ENCODE measurements around the gene AASS. TPM values are rescaled to one million over a fixed set of nuclear protein-coding genes. Genes with fewer than 3 reads are reported as not detected.

The AASS gene
- total and polyA plus RNA-seq, 10 of the 15 experiments (the other 5 are each of a cell fraction or from before 2014, with no cell fraction given), result 0.09 to 8.0 (median 0.39) TPM

- ChIA-PET SMC1A (ENCODE audit: uncharacterized antibody, unreplicated experiment) (no interaction called here), POLR2A (no interaction called here), RAD21 (ENCODE audit: unreplicated experiment) (no interaction called here), CTCF (interaction anchor here (0.7 kb wide), 1 partner anchor 149 kb away, joined by 3 read pairs; no protein-coding TSS in a partner anchor)
- H3K27me3 ChIP-seq (replicated peaks in 1 of 2; ENCODE audit: control insufficient read depth in 2 of 2, insufficient read depth in 2 of 2, low read length in 1 of 2), result no peaks in the 10 kb centered on the region
- no peaks in the 10 kb centered on the region for H4K20me1 ChIP-seq (ENCODE audit: control insufficient read depth, insufficient read depth)
- H3K9me3 ChIP-seq (replicated peaks; ENCODE audit: control insufficient read depth, insufficient read depth, low read length), result no peaks in the 10 kb centered on the region
- no TSS peak for BruUV-seq (replicated peaks)
- no peaks in the 10 kb centered on the region for H3K79me2 ChIP-seq (ENCODE audit: control insufficient read depth, insufficient read depth, low read length)
- no peak overlapping the region for H3K4me3 ChIP-seq
- FAIRE-seq, result no peak
- intact Hi-C loops (cut with micrococcal nuclease; ENCODE audit: unreplicated experiment), result no loop called here
- no peak overlapping the region for H3K9ac ChIP-seq (ENCODE audit: control insufficient read depth, insufficient read depth, low read length)
- in situ Hi-C loops (cut with MboI), result no loop called here
- TF ChIP-seq TARDBP (IDR thresholded peaks at IDR 0.05; ENCODE audit: borderline replicate concordance), result no peak
- no peak for TF ChIP-seq CBFB (IDR thresholded peaks at IDR 0.05; ENCODE audit: low read depth)
- TF ChIP-seq ZBED1 (IDR thresholded peaks at IDR 0.05; ENCODE audit: borderline replicate concordance), result no peak
- TF ChIP-seq POLR2AphosphoS5 (IDR thresholded peaks at IDR 0.05; ENCODE audit: low read length), result no peak
- TF ChIP-seq PML (IDR thresholded peaks at IDR 0.05; ENCODE audit: low read length), result no peak
- WGBS (ENCODE audit: insufficient coverage, insufficient replicate concordance, low lambda C conversion rate, missing lambda C conversion rate), result 6% methylated on average over 2 of the region's 2 CpGs
- H3K4me1 ChIP-seq (ENCODE audit: control insufficient read depth, insufficient read depth, low read length), result no peaks in the 10 kb centered on the region
- H3K36me3 ChIP-seq (ENCODE audit: control insufficient read depth in 2 of 2, insufficient read depth in 2 of 2, low read length in 1 of 2), result no peaks in the 10 kb centered on the region
- H3K4me2 ChIP-seq (ENCODE audit: control insufficient read depth, insufficient read depth), result no peak overlapping the region
- ATAC-seq, result no peak
- no peak overlapping the region for H3K27ac ChIP-seq (ENCODE audit: control insufficient read depth, insufficient read depth)
- H2AFZ ChIP-seq (ENCODE audit: control insufficient read depth, low read depth, low read length), result no peak overlapping the region
- no peak for DNase-seq (ENCODE audit: low read depth, low spot score)
Measured at GRCh38 chr7:122056977-122057376, 87.1 kb downstream of the AASS start.

GRCh38 chr7:122055073-122055472 is 89.0 kb downstream of the AASS start:
- intact Hi-C loops (cut with micrococcal nuclease; ENCODE audit: unreplicated experiment), result no loop called here
- no peak overlapping the region for H3K27ac ChIP-seq (ENCODE audit: control insufficient read depth, insufficient read depth)
- no peaks in the 10 kb centered on the region for H3K79me2 ChIP-seq (ENCODE audit: control insufficient read depth, insufficient read depth, low read length)
- no peak overlapping the region for H3K4me3 ChIP-seq
- FAIRE-seq (no peak), ATAC-seq (no peak), DNase-seq (ENCODE audit: low read depth, low spot score) (no peak)
- ChIA-PET SMC1A (ENCODE audit: uncharacterized antibody, unreplicated experiment) (interaction anchor here (0.6 kb wide), 1 partner anchor 182 kb away, joined by 3 read pairs; the partner anchor contains the start of gene PTPRZ1), CTCF (no interaction called here), RAD21 (ENCODE audit: unreplicated experiment) (no interaction called here), POLR2A (no interaction called here)
- no peak overlapping the region for H3K4me2 ChIP-seq (ENCODE audit: control insufficient read depth, insufficient read depth)
- H3K36me3 ChIP-seq (ENCODE audit: control insufficient read depth in 2 of 2, insufficient read depth in 2 of 2, low read length in 1 of 2), result no peaks in the 10 kb centered on the region
- no peak overlapping the region for H3K9ac ChIP-seq (ENCODE audit: control insufficient read depth, insufficient read depth, low read length)
- no peaks in the 10 kb centered on the region for H3K27me3 ChIP-seq (replicated peaks in 1 of 2; ENCODE audit: control insufficient read depth in 2 of 2, insufficient read depth in 2 of 2, low read length in 1 of 2)
- in situ Hi-C loops (cut with MboI), result no loop called here
- H2AFZ ChIP-seq (ENCODE audit: control insufficient read depth, low read depth, low read length), result no peak overlapping the region
- TF ChIP-seq MAX (IDR thresholded peaks at IDR 0.05; ENCODE audit: low read depth, low read length) (no peak), GABPA (IDR thresholded peaks at IDR 0.05; ENCODE audit: low read depth) (no peak), HCFC1 (IDR thresholded peaks at IDR 0.05; ENCODE audit: low read length) (no peak), ATF3 (IDR thresholded peaks at IDR 0.05; ENCODE audit: borderline replicate concordance, extremely low read depth, low read depth, low read length) (no peak), BCLAF1 (IDR thresholded peaks at IDR 0.05) (no peak)
- no TSS peak for BruUV-seq (replicated peaks)
- H4K20me1 ChIP-seq (ENCODE audit: control insufficient read depth, insufficient read depth), result no peaks in the 10 kb centered on the region
- 0% methylated on average over 1 of the region's 1 CpG for WGBS (ENCODE audit: insufficient coverage, insufficient replicate concordance, low lambda C conversion rate, missing lambda C conversion rate)
- no peaks in the 10 kb centered on the region for H3K9me3 ChIP-seq (replicated peaks; ENCODE audit: control insufficient read depth, insufficient read depth, low read length)
- H3K4me1 ChIP-seq (ENCODE audit: control insufficient read depth, insufficient read depth, low read length), result no peaks in the 10 kb centered on the region

All from GM12878 (cell line).